Measurements from ENCODE around the gene AFAP1L2.
A peak's percentile ranks its signal among the peaks of the same experiment; 100 is the strongest.

AFAP1L2 gene

GRCh38 chr10:114408112-114408967, 4.0 kb upstream of the AFAP1L2 start:
- DNase-seq, result no peak

GRCh38 chr10:114406455-114406854, 2.2 kb upstream of the AFAP1L2 start:
- no peak for DNase-seq

- DNase-seq, result no peak
Measured at GRCh38 chr10:114405011-114405350, 679 bp upstream of the AFAP1L2 start.

GRCh38 chr10:114403541-114404161, 651 bp downstream of the AFAP1L2 start:
- peak; percentile 73 for DNase-seq

- peak; percentile 71 for DNase-seq
Measured at GRCh38 chr10:114402871-114403540, 1.3 kb downstream of the AFAP1L2 start.

- DNase-seq, result no peak
Measured at GRCh38 chr10:114402233-114402632, 2.1 kb downstream of the AFAP1L2 start.

- DNase-seq, result peak; percentile 49
Measured at GRCh38 chr10:114401195-114401791, 3.0 kb downstream of the AFAP1L2 start.

- DNase-seq, result no peak
Measured at GRCh38 chr10:114400091-114400490, 4.2 kb downstream of the AFAP1L2 start.

- DNase-seq, result no peak
Measured at GRCh38 chr10:114399576-114399975, 4.7 kb downstream of the AFAP1L2 start.

- peak; percentile 55 for DNase-seq
Measured at GRCh38 chr10:114398587-114399331, 5.5 kb downstream of the AFAP1L2 start.

- DNase-seq, result peak; percentile 80
Measured at GRCh38 chr10:114397651-114398145, 6.6 kb downstream of the AFAP1L2 start.

GRCh38 chr10:114396464-114396863, 7.8 kb downstream of the AFAP1L2 start:
- DNase-seq, result no peak

- no peak for DNase-seq
Measured at GRCh38 chr10:114395366-114396022, 8.8 kb downstream of the AFAP1L2 start.

GRCh38 chr10:114394531-114394930, 9.8 kb downstream of the AFAP1L2 start:
- DNase-seq, result peak; percentile 54

- peak; percentile 59 for DNase-seq
Measured at GRCh38 chr10:114393886-114394285, 10.4 kb downstream of the AFAP1L2 start.

GRCh38 chr10:114393482-114393881, 10.8 kb downstream of the AFAP1L2 start:
- DNase-seq, result peak; percentile 67

GRCh38 chr10:114392112-114392835, 12.0 kb downstream of the AFAP1L2 start:
- no peak for DNase-seq

- DNase-seq, result no peak
Measured at GRCh38 chr10:114391599-114391998, 12.7 kb downstream of the AFAP1L2 start.

GRCh38 chr10:114389426-114389825, 14.9 kb downstream of the AFAP1L2 start:
- DNase-seq, result peak; percentile 72

GRCh38 chr10:114388275-114388674, 16.0 kb downstream of the AFAP1L2 start:
- peak; percentile 66 for DNase-seq

- no peak for DNase-seq
Measured at GRCh38 chr10:114387784-114388183, 16.5 kb downstream of the AFAP1L2 start.
